ENCODE measurements around the gene ZFAND3.

- TF ChIP-seq CTCF (IDR thresholded peaks at IDR 0.05; ENCODE audit: insufficient read depth, low read depth, low read length) (no peak), EZH2 (IDR thresholded peaks at IDR 0.05; ENCODE audit: insufficient read depth, low read length) (no peak)
These were observed 5.2 kb upstream of the ZFAND3 start for GRCh38 chr6:37814374-37814773.

Data from astrocyte (in vitro differentiated cells and primary cell).